HG02885 (cell line): ENCODE results near the gene NSD1.
A peak's percentile ranks its signal among the peaks of the same experiment; 100 is the strongest.
"Not testable (repeated sequence)": the region's sequence is repeated elsewhere in the genome, so short reads cannot be mapped to it uniquely, and the experiment has no call there.

ENCODE experiments used
- ATAC-seq: cut with Tn5 transposase; IDR thresholded peaks from one replicate; pipeline ENCODE4 v1.9.1; 2021; ENCODE audit warnings: mild to moderate bottlenecking; ENCODE audit not compliant: unreplicated experiment, poor library complexity

NSD1 gene

DNA sequence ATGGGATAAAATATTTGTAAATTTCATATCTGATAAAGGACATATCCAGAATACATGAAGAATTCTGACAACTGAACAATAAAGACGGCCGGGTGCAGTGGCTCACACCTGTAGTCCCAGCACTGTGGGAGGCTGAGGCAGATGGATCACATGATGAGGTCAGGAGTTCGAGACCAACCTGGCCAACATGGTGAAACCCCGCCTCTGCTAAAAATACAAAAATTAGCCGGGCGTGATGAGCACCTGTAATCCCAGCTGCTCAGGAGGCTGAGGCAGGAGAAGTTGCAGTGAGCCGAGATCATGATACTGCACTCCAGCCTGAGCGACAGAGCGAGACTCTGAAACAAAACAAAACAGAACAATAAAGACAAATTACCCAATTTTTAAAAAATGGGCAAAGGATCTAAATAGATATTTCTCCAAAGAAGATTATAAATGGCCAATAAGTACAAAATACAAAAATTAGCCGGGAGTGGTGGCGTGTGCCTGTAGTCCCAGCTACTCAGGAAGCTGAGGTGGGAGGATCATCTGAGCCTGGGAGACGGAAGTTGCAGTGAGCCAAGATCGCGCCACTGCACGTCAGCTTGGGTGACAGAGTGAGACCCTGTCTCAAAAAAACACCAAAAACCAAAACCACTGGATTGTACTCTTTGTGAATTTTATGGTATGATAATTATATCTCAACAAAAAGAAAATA lies 9.6 kb upstream of the NSD1 start:
- ATAC-seq, result no peak

DNA sequence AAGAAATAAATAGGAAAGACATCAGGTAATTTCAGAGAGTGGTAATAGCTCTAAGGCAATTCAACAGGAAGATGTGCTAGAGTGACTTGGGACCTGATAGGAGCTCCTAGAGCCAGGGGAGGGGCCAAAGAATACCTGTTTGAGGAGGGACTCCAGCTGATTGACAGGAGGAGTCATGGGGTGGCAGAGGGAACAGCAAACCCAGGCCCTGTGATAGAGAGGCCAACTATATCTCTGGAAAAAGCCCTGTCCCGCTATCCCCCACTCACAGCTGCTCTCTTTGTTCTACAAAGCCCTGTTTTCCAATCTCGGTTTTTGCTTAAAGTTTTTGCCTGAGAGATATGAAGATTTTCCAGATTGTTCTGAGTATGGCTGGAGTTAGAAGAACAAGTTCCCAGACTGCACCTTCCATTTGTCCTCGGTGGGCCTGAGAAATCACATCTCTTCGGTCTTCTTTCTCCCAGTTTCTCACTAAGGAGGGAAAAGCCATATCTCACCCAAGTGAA lies 9.0 kb upstream of the NSD1 start:
- ATAC-seq, result no peak

DNA sequence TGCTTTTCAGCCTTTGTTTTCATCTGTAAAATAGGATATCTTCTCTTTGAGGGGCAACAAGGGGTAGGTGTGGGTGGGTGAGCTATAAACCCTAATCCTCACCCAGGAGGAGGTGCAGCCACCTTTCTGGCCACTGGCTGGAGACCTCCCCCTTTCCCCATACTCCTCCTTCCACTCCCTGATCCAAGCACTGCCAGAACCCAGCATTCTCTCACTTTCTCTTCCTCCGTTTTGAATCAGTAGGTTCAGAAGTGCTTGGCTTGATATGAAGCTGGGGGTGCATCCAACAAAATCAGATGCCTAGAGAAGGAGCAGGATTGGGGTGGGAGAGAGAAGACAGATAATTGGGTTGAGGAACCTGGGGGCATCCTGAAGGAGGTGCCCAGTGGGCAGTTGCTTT lies 6.8 kb upstream of the NSD1 start:
- no peak for ATAC-seq

DNA sequence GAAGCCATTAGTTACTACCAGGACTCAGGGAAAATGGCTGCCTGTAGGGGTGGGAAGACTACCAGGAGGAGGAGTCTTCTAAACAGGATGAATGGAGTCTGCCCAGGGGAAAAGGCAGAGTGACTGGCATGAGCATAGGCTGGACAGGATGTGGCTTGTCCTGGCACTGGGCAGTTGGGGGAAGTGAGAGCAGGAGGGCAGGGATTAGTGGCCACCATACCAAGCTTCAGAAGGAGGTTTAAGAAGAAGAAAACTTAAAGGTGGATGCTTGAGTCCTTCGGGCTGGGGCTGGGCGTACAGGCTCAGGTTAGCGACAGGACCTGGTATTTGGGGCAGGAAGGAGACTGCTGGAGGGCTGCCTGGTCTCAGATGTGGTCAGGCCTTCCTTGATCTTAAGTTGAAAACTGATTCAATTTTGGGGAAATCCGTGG lies 5.0 kb upstream of the NSD1 start:
- ATAC-seq, result no peak

DNA sequence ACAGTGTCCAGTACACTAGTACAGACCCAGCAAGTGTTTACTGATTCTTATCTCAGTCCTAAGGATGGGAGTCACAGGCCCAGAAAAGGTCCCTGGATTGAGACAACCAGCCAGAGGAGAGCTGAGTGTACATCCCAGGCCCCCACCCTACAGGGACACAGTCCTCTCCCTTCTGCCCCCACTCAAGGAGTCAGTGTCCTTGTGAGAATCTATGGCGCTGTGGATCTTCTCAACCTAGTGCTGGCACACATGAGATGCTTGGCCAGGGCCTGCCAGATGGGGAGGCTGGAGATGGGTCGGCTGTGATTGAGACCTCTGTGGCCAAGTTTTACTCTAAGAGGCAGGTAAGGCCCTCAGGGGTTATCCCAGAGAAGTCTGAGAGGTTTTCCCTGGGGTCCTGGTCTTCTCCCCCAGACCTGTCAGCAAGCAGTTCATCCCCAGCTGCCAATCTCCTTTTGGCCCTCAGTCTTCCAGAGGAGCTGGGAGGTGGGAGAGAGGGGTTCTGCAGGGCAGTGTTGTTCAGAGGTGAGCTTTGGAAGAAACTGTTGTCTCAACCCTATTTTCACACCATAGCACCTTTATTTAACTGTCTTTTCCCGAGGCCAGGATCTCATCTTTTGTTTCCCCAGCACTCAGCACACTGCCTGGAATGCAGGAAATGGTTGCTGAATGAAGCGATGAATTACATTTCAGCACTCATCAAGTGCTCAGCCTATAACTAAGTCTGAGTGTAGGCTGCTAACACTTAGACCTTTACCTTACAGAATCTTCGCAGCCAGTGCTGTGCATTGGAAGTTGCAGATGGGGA lies 3.2 kb upstream of the NSD1 start:
- ATAC-seq, result no peak

DNA sequence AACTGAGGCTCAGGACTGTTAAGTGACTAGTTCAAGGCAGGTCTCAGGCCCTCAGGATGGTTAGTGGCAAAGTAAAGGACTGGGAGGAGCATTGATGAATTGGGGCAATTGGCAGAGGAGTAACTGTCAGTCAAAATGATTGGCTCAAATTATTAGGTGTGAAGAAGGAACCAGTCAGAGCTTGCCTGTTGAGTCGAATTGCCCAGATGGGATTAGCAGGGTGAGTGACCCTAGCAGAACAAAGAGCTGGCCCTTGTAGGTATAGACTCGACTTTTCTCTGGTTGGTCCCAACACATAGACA lies 2.6 kb upstream of the NSD1 start:
- ATAC-seq, result no peak

DNA sequence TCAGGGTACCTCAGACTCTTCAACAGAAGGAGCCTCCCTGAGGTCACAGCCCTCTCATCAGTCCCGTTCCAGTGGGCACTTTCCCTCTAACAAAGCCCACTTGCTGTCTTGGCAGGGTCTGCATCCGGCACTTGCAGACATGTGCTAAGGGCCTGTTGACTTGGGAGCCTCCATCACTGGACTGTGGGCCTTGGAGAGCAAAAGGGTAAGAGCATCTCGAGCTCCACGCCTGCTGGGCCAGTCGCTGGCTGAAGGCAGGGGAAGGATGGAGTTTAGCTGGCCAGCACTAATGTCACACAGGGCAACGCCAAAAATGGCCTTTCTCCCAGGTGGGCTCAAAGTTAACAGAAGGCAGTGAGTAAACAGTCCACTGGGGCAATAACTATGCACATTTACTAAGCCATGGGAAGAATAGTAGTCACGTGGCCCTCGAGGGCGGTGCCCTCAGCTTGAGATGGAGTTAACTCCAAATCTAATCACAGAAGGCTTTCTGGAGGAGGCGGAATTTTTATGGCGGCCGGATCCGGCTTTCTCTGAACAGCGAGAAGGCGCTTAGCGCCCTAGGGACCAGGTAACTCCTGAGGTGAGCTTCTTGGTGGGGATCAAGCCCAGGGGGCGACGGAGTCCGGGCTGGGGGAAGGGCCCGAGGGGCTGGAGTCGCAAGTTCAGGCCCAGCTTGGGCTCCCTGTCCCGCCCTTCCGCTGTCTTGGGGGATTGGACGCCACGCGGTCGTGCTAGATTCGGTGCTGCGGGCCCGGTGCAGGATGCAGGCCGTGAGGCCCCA lies 2.0 kb upstream of the NSD1 start:
- ATAC-seq, result no peak

DNA sequence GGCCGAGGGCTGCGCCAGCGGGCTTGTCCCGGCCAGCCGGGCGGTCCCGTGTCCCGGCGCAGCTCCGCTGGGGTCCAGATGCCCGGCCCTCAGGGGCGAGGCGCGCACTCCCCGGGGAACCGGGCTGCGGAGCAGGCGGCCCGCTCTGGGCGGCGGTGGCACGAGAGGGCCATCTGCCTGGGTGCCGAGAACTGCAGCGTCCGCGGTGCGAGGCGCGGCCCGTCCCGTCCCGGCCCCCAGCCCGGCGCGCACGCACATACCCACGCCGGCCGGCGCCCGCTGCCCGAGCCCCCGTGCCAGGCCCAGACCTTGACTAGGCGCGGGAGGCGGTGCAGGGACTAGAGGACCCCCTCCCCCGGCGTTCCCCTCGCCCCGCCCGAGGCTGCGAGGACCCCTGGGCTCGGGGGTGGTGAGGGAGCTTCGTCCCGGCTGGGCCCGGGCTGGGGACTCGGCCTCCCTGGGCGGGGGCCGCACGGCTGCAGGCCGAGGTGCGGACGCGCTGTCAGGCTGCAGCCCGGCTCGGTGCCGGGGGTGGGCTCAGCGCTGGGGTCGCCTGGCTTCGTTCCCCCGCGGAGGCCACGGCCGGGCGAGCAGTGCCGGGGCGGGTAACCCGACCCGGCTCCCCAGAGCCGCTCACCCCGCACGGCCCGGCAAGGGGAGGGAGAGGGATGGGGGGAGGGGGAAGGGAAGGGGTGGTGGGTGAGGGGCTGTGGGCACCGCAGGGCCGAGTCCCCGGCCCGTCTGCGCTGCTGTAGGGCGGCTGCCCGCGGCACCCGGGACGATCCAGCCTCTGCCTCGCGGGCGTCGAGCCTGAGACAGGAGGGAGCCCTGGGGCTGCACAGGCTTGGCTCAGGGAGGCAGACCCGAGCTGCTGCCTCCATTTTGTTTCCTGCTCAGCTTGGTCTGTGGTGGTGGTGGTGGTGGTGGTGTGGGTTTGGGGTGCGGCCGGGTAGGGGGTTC lies 1.2 kb upstream of the NSD1 start:
- peak; percentile 7 for ATAC-seq

DNA sequence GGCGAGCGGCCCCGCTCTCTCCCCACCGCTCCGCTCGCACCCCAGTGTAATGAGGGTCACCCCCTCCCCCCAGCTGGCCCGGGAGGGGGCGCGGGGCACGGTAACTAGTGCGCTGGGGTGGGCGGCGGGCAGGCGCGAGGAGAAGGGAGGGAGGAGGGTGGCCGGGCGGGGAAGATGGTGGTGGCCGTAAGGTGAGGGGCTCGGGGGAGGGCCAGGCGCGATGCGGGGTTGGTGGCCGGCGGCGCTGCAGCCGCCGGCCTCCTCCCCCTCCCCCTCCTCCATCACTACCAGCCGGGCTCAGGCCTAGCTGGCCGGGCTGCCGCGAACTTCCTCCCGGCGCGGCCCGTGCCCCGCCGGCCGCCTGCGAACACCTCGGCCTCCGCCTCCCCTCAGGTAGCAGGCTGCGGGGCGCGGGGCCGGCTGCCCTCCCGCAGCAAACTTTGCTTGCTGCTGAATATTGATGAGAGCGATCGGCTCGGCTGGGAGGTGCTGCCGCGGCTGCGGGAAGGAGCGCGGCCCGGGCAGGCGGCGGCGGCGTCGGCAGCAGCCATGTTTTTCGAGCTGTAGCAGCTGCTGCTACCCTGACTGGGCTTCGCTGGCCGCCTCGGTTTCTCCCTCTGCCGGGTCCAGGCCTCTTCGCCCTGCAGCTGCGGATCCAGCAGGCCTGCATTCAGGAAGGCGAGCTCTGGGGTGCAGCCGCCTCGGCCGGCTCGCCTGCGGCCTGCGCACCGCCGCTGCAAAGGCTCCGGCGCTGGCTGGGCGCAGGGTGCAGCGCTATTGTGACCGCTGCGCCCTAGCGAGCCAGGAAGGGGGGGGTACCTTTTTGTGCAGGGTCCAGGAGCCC lies 502 bp downstream of the NSD1 start:
- ATAC-seq, result peak; percentile 28

DNA sequence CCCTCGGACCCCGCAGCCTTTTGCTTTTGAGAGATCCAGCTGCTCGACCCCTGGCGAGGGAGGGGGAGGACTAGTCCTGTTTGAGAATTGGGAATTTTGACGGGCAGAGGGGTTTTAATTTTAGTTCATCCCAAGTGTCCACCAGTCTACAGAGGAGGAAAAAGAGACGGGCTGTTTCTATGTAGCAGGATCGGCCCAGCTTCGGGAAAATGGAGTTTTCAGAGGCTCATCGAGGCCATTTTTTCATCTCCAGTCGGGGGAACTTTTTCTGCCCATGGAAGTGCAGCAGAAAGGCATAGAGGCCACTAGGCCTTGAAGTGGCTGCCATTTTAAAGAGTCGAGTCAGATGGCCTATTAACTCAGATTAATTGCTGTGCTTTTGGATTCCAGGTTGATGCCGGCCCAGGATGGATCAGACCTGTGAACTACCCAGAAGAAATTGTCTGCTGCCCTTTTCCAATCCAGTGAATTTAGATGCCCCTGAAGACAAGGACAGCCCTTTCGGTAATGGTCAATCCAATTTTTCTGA lies 1.2 kb downstream of the NSD1 start:
- ATAC-seq, result no peak

DNA sequence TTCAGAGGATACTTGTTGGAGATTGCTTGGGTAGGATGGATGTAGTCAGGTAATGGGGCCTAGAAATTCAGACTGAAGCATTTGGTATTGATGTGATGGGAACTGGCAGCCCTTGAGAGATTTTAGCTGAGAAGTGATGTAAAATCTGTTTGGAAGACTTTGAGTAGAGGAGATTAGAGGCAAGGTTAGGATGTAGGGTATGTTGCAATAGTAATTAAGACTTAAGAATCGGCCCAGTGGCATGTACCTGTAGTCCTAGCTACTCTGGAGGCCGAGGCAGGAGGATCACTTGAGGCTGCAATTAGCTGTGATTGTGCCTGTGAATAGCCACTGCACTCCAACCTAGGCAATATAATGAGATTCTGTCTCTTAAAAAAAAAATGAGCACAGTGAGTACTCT lies 6.7 kb downstream of the NSD1 start:
- no peak for ATAC-seq

DNA sequence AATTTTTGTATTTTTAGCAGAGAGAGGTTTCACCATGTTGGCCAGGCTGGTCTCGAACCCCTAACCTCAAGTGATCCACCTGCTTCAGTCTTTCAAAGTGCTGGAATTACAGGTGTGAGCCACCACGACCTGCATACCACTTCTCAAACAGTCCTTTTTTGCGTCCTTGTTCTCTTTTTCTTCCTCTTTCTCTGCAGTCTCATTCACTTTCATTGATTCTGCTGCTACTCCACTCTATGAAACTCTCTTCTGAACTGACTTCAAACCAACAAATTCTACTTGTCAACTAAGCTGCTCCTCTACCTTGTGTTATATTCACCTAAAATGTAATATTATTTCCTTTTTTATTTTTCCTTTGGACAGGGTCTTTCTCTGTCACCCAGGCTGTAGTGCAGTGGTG lies 7.9 kb downstream of the NSD1 start:
- ATAC-seq, result no peak

DNA sequence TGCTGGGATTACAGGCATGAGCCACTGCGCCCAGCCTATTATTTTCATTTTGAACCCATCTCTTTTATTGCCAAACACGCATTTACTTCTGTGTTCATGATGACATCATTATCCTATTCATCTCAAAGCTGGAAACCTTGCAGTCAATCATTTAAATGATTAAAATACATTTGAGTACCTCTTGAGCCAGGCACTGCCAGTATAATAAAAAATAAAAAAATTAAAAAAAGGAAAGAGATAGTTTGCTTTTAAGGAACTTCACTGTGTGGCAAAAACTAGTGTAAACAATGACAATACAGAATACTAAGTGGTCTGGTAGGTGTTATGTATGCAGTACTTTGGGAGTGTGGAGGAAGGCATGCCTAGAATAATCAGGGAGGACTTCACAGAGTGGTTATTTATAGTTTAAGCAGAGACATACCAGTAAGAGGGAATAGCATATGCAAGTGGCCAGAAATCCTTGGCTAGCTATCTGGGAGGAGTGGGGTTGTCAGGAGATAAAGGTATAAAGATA lies 8.6 kb downstream of the NSD1 start:
- no peak for ATAC-seq

DNA sequence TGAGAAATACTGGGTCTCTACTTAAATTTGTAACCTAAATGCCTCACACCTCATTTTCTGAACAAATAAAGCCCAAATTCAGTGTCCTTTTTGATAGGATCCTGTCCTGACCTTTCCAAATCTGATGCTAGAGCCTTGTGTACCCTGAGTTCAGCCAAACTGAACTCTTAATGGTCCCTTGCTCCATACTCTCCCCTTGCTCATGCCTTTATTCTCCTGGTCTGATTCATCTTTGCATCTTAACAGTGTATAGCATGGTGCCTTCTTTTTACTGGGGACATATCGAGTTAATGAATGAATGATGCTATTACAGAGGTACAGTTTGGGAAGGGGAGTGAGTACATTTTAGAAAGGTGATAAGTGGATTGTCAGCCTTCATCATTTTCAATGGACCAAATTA lies 9.2 kb downstream of the NSD1 start:
- ATAC-seq, result no peak

DNA sequence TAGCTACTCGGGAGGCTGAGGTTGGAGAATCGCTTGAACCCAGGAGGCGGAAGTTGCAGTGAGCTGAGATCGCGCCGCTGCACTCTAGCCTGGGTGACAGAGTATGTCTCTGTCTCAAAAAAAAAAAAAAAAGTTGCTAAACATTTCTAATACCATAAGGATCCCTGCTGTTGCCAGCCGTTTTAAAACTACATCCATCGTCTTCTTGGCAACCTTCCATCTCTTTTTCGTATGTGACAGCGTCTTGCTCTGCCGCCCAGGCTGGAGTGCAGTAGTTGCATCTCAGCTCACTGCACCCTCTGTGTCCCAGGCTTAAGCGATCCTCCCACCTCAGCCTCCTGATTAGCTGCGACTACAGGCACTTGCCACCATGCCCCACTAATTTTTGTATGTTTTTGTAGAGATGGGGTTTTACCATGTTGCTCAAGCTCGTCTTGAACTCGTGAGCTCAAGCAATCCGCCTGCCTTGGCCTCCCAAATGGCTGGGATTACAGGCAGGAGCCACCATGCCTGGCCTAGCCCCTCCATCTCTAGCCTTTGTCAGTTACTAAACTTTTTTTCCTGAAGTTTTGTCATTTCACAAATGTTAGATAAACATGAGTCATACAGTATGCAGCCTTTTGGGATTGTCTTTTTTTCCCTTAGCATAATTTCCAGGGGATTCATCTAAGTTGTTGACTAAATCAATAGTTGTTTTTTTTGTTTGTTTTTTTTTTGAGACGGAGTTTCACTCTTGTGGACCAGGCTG lies 13.5 kb downstream of the NSD1 start:
- no peak for ATAC-seq

DNA sequence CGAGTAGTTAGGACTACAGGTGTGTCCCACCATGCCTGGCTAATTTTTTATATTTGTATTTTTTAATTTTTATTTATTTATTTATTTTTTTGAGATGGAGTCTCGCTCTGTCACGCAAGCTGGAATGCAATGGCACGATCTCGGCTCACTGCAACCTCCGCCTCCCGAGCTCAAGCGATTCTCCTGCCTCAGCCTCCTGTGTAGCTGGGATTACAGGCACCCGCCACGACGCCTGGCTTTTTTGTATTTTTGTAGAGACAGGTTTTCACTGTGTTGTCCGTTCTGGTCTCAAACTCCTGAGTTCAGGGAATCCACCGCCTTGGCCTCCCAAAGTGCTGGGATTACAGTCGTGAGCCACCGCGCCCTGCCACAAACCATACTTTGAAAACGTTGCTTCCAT lies 16.5 kb downstream of the NSD1 start:
- ATAC-seq, result not testable (repeated sequence)

DNA sequence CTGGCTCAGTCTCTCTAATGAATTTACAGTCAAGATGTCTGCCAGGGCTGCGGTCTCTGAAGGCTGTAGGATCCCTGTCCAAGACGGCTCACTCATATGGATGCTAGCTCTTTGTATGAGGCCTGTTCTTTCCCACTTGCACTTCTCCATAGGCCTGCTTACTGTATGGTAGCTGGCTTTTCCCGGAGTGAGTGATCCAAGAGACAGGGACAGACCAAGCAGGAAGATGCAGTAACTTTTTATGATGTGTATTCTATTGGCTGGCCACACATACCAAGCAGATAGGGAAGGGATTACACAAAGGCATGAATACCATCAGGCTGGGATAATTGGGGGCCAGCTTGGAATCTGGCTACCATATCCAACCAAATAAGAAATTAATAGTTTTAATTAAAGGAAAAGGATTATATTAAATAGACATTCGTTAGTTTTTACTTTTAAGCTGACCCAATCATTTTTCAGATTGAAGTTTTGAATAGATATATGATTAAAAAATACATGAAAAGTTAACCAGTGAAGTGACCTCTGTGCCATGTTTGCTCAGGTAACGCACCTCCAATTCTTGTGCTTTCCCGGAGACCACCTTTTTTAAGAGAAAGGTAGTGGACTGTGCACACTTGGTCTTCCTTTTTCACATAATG lies 20.6 kb downstream of the NSD1 start:
- no peak for ATAC-seq

DNA sequence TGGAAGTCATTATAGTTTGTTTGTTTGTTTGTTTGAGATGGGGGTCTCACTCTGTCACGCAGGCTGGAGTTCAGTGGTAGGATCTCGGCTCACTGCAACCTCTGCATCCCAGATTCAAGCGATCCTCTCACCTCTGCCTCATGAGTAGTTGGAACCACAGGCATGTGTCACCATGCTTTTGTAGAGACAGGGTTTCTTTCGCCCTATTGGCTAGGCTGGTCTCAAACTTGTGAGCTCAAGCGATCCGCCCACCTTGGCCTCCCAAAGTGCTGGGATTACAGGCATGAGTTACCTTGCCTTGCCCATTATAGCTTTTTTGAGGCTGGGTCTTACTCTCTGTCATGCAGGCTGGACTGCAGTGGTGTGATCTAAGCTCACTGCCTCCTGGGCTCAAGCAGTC lies 28.8 kb downstream of the NSD1 start:
- no peak for ATAC-seq
